Measurements from ENCODE around the gene TMEM204.

The TMEM204 gene

GRCh38 chr16:1560153-1560552, 26.7 kb downstream of the TMEM204 start:
- Mint-ChIP-seq H3K4me3 (no peak overlapping the region), H3K27me3 (no peaks in the 10 kb centered on the region)

GRCh38 chr16:1560866-1561265, 27.4 kb downstream of the TMEM204 start:
- no peak overlapping the region for H3K27ac Mint-ChIP-seq
- no peaks in the 10 kb centered on the region for H3K27me3 Mint-ChIP-seq
- no peaks in the 10 kb centered on the region for H3K9me3 Mint-ChIP-seq
- H3K4me1 Mint-ChIP-seq: no peaks in the 10 kb centered on the region
- DNase-seq (no peak), ATAC-seq (replicated peaks) (no peak)
- H3K36me3 Mint-ChIP-seq: peaks cover 7 to 10% of the 10 kb centered on the region in 2 donors
- no peak overlapping the region for H3K4me3 Mint-ChIP-seq

More at GRCh38 chr16:1560153-1560552, 26.7 kb downstream of the TMEM204 start:
- no peak overlapping the region for H3K27ac Mint-ChIP-seq
- no peaks in the 10 kb centered on the region for H3K4me1 Mint-ChIP-seq
- H3K36me3 Mint-ChIP-seq: peaks cover 10 to 14% of the 10 kb centered on the region in 2 donors
- DNase-seq (no peak), ATAC-seq (replicated peaks) (no peak)
- no peaks in the 10 kb centered on the region for H3K9me3 Mint-ChIP-seq

- DNase-seq: no peak
- no peak overlapping the region for H3K27ac Mint-ChIP-seq
- H3K36me3 Mint-ChIP-seq: peaks cover 7 to 10% of the 10 kb centered on the region in 2 donors
- H3K4me3 Mint-ChIP-seq: no peak overlapping the region
- no peak for ATAC-seq (replicated peaks)
- H3K9me3 Mint-ChIP-seq: no peaks in the 10 kb centered on the region
- H3K27me3 Mint-ChIP-seq: no peaks in the 10 kb centered on the region
- no peaks in the 10 kb centered on the region for H3K4me1 Mint-ChIP-seq
These were observed 27.8 kb downstream of the TMEM204 start for GRCh38 chr16:1561266-1561665.

GRCh38 chr16:1561836-1562235, 28.4 kb downstream of the TMEM204 start:
- H3K9me3 Mint-ChIP-seq: no peaks in the 10 kb centered on the region
- ATAC-seq (replicated peaks) (no peak), DNase-seq (no peak)
- H3K27me3 Mint-ChIP-seq: no peaks in the 10 kb centered on the region
- peaks cover 7 to 10% of the 10 kb centered on the region in 2 donors for H3K36me3 Mint-ChIP-seq
- no peaks in the 10 kb centered on the region for H3K4me1 Mint-ChIP-seq
- H3K27ac Mint-ChIP-seq: no peak overlapping the region
- H3K4me3 Mint-ChIP-seq: no peak overlapping the region

- no peaks in the 10 kb centered on the region for H3K9me3 Mint-ChIP-seq
- no peaks in the 10 kb centered on the region for H3K27me3 Mint-ChIP-seq
- no peaks in the 10 kb centered on the region for H3K4me1 Mint-ChIP-seq
- ATAC-seq (replicated peaks): no peak
- H3K27ac Mint-ChIP-seq: no peak overlapping the region
- no peak overlapping the region for H3K4me3 Mint-ChIP-seq
- peaks cover 7% of the 10 kb centered on the region in 2 donors for H3K36me3 Mint-ChIP-seq
- no peak for DNase-seq
These were observed 30.3 kb downstream of the TMEM204 start for GRCh38 chr16:1563786-1564185.

GRCh38 chr16:1564325-1564724, 30.9 kb downstream of the TMEM204 start:
- Mint-ChIP-seq H3K4me1 (no peaks in the 10 kb centered on the region), H3K9me3 (no peaks in the 10 kb centered on the region), H3K27ac (no peak overlapping the region), H3K36me3 (peaks cover 6 to 7% of the 10 kb centered on the region in 2 donors), H3K4me3 (no peak overlapping the region), H3K27me3 (no peaks in the 10 kb centered on the region)
- no peak for DNase-seq
- no peak for ATAC-seq (replicated peaks)

GRCh38 chr16:1565083-1565805, 31.8 kb downstream of the TMEM204 start:
- H3K4me1 Mint-ChIP-seq: no peaks in the 10 kb centered on the region
- H3K4me3 Mint-ChIP-seq: no peak overlapping the region
- H3K27ac Mint-ChIP-seq: no peak overlapping the region

GRCh38 chr16:1567988-1568387, 34.5 kb downstream of the TMEM204 start:
- DNase-seq (no peak), ATAC-seq (replicated peaks) (no peak)
- Mint-ChIP-seq H3K27ac (no peak overlapping the region), H3K36me3 (no peaks in the 10 kb centered on the region), H3K4me3 (no peak overlapping the region), H3K4me1 (no peaks in the 10 kb centered on the region), H3K27me3 (no peaks in the 10 kb centered on the region), H3K9me3 (no peaks in the 10 kb centered on the region)

More at GRCh38 chr16:1565083-1565805, 31.8 kb downstream of the TMEM204 start:
- no peaks in the 10 kb centered on the region for H3K9me3 Mint-ChIP-seq
- DNase-seq (no peak), ATAC-seq (replicated peaks) (no peak)
- H3K36me3 Mint-ChIP-seq: peaks cover 0 to 7% of the 10 kb centered on the region in 2 donors
- H3K27me3 Mint-ChIP-seq: no peaks in the 10 kb centered on the region

GRCh38 chr16:1571012-1571671, 37.7 kb downstream of the TMEM204 start:
- Mint-ChIP-seq H3K9me3 (peaks cover 4% of the 10 kb centered on the region in 2 donors), H3K27me3 (no peaks in the 10 kb centered on the region), H3K4me3 (no peak overlapping the region), H3K36me3 (peaks cover 5% of the 10 kb centered on the region in 2 donors), H3K4me1 (peaks cover 0 to 3% of the 10 kb centered on the region in 2 donors), H3K27ac (no peak overlapping the region)
- ATAC-seq (replicated peaks) (no peak), DNase-seq (no peak)

GRCh38 chr16:1572673-1573072, 39.2 kb downstream of the TMEM204 start:
- H3K9me3 Mint-ChIP-seq: peaks cover 4% of the 10 kb centered on the region in 2 donors
- H3K4me3 Mint-ChIP-seq: no peak overlapping the region
- no peak for DNase-seq
- H3K36me3 Mint-ChIP-seq: peaks cover 5% of the 10 kb centered on the region in 2 donors
- no peak overlapping the region for H3K27ac Mint-ChIP-seq
- no peaks in the 10 kb centered on the region for H3K27me3 Mint-ChIP-seq
- ATAC-seq (replicated peaks): no peak
- H3K4me1 Mint-ChIP-seq: peaks cover 0 to 3% of the 10 kb centered on the region in 2 donors

- H3K27ac Mint-ChIP-seq: no peak overlapping the region
- H3K36me3 Mint-ChIP-seq: peaks cover 5% of the 10 kb centered on the region in 2 donors
- H3K4me1 Mint-ChIP-seq: peaks cover 0 to 3% of the 10 kb centered on the region in 2 donors
- ATAC-seq (replicated peaks) (no peak), DNase-seq (no peak)
- peaks cover 4% of the 10 kb centered on the region in 2 donors for H3K9me3 Mint-ChIP-seq
- H3K4me3 Mint-ChIP-seq: no peak overlapping the region
- no peaks in the 10 kb centered on the region for H3K27me3 Mint-ChIP-seq
These were observed 39.8 kb downstream of the TMEM204 start for GRCh38 chr16:1573301-1573700.

- peaks cover 5 to 15% of the 10 kb centered on the region in 2 donors for H3K36me3 Mint-ChIP-seq
- H3K4me3 Mint-ChIP-seq: no peak overlapping the region
- ATAC-seq (replicated peaks) (no peak), DNase-seq (no peak)
- H3K27ac Mint-ChIP-seq: no peak overlapping the region
- peaks cover 4% of the 10 kb centered on the region in 2 donors for H3K9me3 Mint-ChIP-seq
- no peaks in the 10 kb centered on the region for H3K27me3 Mint-ChIP-seq
- peaks cover 0 to 3% of the 10 kb centered on the region in 2 donors for H3K4me1 Mint-ChIP-seq
These were observed 42.1 kb downstream of the TMEM204 start for GRCh38 chr16:1575578-1575977.

GRCh38 chr16:1579214-1579613, 45.7 kb downstream of the TMEM204 start:
- H3K27ac Mint-ChIP-seq: peak overlapping the region; percentile 31
- H3K36me3 Mint-ChIP-seq: peaks cover 11 to 34% of the 10 kb centered on the region in 2 donors
- peaks cover 7 to 10% of the 10 kb centered on the region in 2 donors for H3K9me3 Mint-ChIP-seq
- ATAC-seq (replicated peaks): peak in 1 of 2 donors; percentile 47
- H3K4me3 Mint-ChIP-seq: no peak overlapping the region
- H3K4me1 Mint-ChIP-seq: peaks cover 0 to 3% of the 10 kb centered on the region in 2 donors
- H3K27me3 Mint-ChIP-seq: no peaks in the 10 kb centered on the region
- DNase-seq: no peak

- Mint-ChIP-seq H3K9me3 (peaks cover 7 to 10% of the 10 kb centered on the region in 2 donors), H3K4me3 (no peak overlapping the region), H3K27ac (no peak overlapping the region), H3K27me3 (no peaks in the 10 kb centered on the region), H3K4me1 (peaks cover 0 to 3% of the 10 kb centered on the region in 2 donors), H3K36me3 (peaks cover 13 to 36% of the 10 kb centered on the region in 2 donors)
- no peak for DNase-seq
- no peak for ATAC-seq (replicated peaks)
These were observed 46.8 kb downstream of the TMEM204 start for GRCh38 chr16:1580256-1580655.

- DNase-seq (no peak), ATAC-seq (replicated peaks) (no peak)
- Mint-ChIP-seq H3K27ac (no peak overlapping the region), H3K27me3 (no peaks in the 10 kb centered on the region), H3K4me1 (no peaks in the 10 kb centered on the region), H3K4me3 (no peak overlapping the region), H3K36me3 (peaks cover 8 to 31% of the 10 kb centered on the region in 2 donors), H3K9me3 (peaks cover 4 to 6% of the 10 kb centered on the region in 2 donors)
These were observed 47.5 kb downstream of the TMEM204 start for GRCh38 chr16:1580956-1581355.

Measured in stimulated activated naive B cell treated with anti-CD40 and anti-IgM and Interleukin-4, amounts not matched to agents 10 μg/mL and 1 μg/mL and 100 μg/mL, for 72 hours (primary cell).